HG02981 (cell line): ENCODE measurements around the gene SPATS2.
"Not testable (repeated sequence)": the region's sequence is repeated elsewhere in the genome, so short reads cannot be mapped to it uniquely, and the experiment has no call there.

ENCODE experiments used
- ATAC-seq: cut with Tn5 transposase; IDR thresholded peaks from one replicate; pipeline ENCODE4 v1.9.1; 2021; ENCODE audit warnings: mild to moderate bottlenecking, moderate library complexity; ENCODE audit not compliant: unreplicated experiment

Gene SPATS2

GRCh38 chr12:49349266-49349665 lies 18.0 kb upstream of the SPATS2 start:
- ATAC-seq: no peak

- no peak for ATAC-seq
Observed at GRCh38 chr12:49352351-49352750, 14.9 kb upstream of the SPATS2 start.

GRCh38 chr12:49355913-49356312 lies 11.3 kb upstream of the SPATS2 start:
- no peak for ATAC-seq

- ATAC-seq: no peak
Observed at GRCh38 chr12:49357103-49357678, 10.1 kb upstream of the SPATS2 start.

- no peak for ATAC-seq
Observed at GRCh38 chr12:49358483-49359141, 8.7 kb upstream of the SPATS2 start.

- ATAC-seq: no peak
Observed at GRCh38 chr12:49359671-49360070, 7.6 kb upstream of the SPATS2 start.

- ATAC-seq: no peak
Observed at GRCh38 chr12:49362077-49362476, 5.2 kb upstream of the SPATS2 start.

GRCh38 chr12:49364989-49365388 lies 2.3 kb upstream of the SPATS2 start:
- no peak for ATAC-seq

- no peak for ATAC-seq
Observed at GRCh38 chr12:49365542-49365941, 1.7 kb upstream of the SPATS2 start.

- ATAC-seq: no peak
Observed at GRCh38 chr12:49366096-49366651, 1.1 kb upstream of the SPATS2 start.

GRCh38 chr12:49366652-49367380 lies 446 bp upstream of the SPATS2 start:
- peak; percentile 63 for ATAC-seq

- ATAC-seq: no peak
Observed at GRCh38 chr12:49368240-49368600, 958 bp downstream of the SPATS2 start.

GRCh38 chr12:49369411-49370145 lies 2.3 kb downstream of the SPATS2 start:
- no peak for ATAC-seq

GRCh38 chr12:49370539-49370938 lies 3.3 kb downstream of the SPATS2 start:
- ATAC-seq: no peak

GRCh38 chr12:49375406-49375805 lies 8.1 kb downstream of the SPATS2 start:
- ATAC-seq: no peak

- no peak for ATAC-seq
Observed at GRCh38 chr12:49377386-49377785, 10.1 kb downstream of the SPATS2 start.

- not testable (repeated sequence) for ATAC-seq
Observed at GRCh38 chr12:49380184-49380583, 12.9 kb downstream of the SPATS2 start.

- ATAC-seq: no peak
Observed at GRCh38 chr12:49388682-49389386, 21.6 kb downstream of the SPATS2 start.

- ATAC-seq: no peak
Observed at GRCh38 chr12:49389387-49389703, 22.1 kb downstream of the SPATS2 start.

- ATAC-seq: no peak
Observed at GRCh38 chr12:49397000-49397399, 29.7 kb downstream of the SPATS2 start.

- no peak for ATAC-seq
Observed at GRCh38 chr12:49400304-49400703, 33.0 kb downstream of the SPATS2 start.
